Non-pigmented ciliary epithelial cell (primary cell): ENCODE results near the gene CASR.

Experiments used
- DNase-seq: peaks from one replicate; pipeline ENCODE4 v3.0.0-alpha.2; 2010; ENCODE audit warnings: low read depth

Gene CASR

DNA sequence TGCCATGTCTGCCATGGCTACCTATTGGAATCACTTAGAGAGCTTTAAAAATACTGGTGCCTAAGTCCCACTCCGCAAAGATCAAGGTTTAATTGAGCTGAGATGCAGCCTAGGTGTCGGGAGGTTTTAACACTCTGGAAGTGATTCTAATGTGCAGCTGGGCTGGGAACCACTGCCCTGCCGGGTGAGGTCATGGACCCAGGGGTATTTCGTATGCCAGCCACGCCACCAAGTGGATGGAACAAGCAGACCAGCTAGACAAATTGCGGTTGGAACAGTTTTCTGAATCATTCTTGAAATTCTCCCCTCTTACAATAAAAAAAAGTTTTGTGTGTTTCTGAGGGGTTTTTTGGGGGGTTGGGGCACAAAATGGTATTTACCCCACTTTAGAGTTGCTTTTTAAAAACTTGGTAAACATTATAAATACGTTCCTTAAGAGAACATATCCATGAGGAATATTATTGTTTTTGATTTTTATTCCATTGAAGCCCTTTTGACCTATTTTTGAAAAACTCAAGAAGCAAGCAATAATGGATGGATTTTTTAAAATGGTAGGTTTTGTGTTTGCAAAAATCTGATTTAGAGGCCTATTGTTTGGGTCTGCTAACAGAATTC, 75.4 kb downstream of the CASR start:
- DNase-seq, result no peak

- no peak for DNase-seq
Observed at GRCh38 chr3:122260206-122260605, 76.7 kb downstream of the CASR start.

DNA sequence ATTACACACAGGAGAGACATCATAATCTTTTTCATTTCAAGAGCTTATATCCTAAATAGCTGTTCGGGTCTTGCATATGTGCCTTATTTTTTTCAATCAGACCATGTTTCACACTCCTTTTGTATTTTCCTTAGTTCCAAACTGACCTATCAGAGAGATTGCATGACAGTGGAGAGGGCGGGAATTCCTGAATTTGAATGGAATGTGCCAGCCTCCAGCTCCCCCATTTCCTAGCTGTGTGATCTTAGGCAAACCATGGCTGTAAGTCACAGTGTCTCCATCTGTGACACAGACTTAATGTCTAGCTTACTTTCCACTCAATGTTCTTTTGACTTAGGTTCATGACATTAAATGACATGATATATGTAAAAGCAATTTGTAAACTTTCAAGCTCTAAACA, 79.6 kb downstream of the CASR start:
- no peak for DNase-seq

GRCh38 chr3:122263974-122264588, 80.6 kb downstream of the CASR start:
- DNase-seq, result no peak

GRCh38 chr3:122265957-122266356, 82.5 kb downstream of the CASR start:
- DNase-seq, result no peak

DNA sequence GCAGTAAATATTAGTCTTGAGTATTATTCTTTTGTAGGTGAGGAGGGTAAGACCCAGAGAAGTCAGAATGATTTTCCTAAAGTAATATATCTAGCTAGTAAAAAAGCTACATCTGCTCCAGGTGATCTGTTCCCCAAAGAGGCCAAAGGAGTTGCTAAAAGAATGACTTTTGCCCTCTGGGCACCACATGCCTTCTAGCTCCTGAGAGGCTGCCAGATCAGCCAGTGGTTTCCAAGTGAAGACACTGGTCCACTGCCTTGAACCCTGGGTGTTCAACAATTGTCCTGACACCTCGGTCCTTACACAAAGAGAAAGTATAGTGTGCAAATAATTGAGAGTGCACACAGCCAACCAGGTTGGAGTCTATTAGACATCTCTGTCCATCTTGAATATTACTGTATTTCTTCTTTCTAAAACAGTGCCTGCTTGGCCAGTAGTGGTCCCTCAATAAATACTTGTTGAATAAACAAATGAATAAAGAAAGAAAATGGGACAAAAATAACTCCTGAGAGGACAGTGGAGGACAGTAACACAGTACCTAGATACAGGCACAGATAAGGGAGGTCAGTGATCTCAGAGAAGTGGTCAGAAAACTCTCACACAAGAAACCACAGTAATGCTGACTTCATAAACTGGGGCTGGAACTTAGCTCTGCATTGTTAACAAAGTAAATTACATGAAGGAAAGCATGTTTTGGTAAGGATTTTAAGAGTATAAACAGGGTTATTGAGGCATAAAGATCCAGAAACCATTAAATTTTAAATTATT, 85.0 kb downstream of the CASR start:
- no peak for DNase-seq

- no peak for DNase-seq
Observed at GRCh38 chr3:122269045-122269444, 85.6 kb downstream of the CASR start.

GRCh38 chr3:122271246-122271898, 87.9 kb downstream of the CASR start:
- DNase-seq, result no peak

- DNase-seq, result no peak
Observed at GRCh38 chr3:122272879-122273278, 89.4 kb downstream of the CASR start.

- no peak for DNase-seq
Observed at GRCh38 chr3:122273498-122273897, 90.0 kb downstream of the CASR start.

DNA sequence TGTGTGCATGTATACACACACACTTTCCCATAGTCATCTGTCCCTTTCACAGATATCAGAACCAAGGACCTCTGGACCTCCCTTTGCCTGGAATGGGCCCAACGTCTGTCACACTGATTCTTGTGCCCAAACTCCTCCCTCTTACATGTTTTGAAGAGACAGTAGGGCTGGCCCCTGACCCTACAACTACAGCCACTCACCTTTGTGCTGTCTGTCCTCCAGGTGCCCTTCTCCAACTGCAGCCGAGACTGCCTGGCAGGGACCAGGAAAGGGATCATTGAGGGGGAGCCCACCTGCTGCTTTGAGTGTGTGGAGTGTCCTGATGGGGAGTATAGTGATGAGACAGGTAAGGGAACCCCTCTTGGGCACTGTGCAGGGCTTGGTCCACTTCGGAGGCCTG, 98.4 kb downstream of the CASR start:
- DNase-seq, result no peak

- no peak for DNase-seq
Observed at GRCh38 chr3:122283796-122284445, 100.5 kb downstream of the CASR start.

DNA sequence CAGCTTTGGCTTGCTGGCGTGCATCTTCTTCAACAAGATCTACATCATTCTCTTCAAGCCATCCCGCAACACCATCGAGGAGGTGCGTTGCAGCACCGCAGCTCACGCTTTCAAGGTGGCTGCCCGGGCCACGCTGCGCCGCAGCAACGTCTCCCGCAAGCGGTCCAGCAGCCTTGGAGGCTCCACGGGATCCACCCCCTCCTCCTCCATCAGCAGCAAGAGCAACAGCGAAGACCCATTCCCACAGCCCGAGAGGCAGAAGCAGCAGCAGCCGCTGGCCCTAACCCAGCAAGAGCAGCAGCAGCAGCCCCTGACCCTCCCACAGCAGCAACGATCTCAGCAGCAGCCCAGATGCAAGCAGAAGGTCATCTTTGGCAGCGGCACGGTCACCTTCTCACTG, 101.0 kb downstream of the CASR start:
- DNase-seq, result no peak

GRCh38 chr3:122294359-122294758, 110.9 kb downstream of the CASR start:
- DNase-seq, result no peak

GRCh38 chr3:122295266-122296062, 112.0 kb downstream of the CASR start:
- DNase-seq, result no peak

DNA sequence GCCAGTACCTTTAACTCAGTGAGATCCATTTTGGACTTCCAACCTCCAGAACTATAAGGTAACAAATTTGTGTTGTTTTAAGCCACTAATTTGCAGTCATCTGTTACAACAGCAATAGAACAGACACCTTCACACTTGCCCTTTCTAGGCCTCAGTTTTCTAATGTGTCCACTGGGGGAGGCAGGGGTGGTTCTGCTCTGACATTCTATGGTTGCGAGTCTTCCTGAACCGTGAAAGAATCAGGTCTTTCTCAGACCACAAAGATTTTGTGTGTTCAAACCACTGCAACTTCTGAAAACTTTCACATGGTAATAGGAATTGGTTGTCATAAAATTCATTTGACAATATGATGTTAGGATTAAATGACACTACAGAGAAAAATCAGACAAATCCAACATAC, 114.8 kb downstream of the CASR start:
- DNase-seq, result no peak

DNA sequence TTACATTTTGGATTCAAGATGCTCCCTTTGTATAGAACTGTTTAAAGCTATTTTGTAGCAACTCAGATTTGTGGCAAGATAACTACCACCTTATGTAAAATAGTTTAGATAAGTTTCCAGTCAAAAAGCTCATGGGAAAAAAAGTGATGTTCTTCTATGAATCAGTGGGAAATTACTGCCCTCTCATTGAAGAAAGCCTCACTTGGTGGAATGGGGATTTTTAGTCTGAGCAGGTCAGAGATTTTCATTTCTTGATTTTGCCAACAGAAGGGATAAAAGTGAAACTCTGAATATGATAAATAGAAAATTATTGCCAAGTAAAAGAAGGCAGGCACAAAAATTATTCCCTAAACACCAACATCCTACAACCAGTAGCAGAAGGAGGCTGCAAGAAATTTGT, 115.7 kb downstream of the CASR start:
- DNase-seq, result no peak

- DNase-seq, result no peak
Observed at GRCh38 chr3:122299872-122300460, 116.5 kb downstream of the CASR start.

- no peak for DNase-seq
Observed at GRCh38 chr3:122301063-122301462, 117.6 kb downstream of the CASR start.

GRCh38 chr3:122305818-122306621, 122.6 kb downstream of the CASR start:
- no peak for DNase-seq

GRCh38 chr3:122306622-122306953, 123.1 kb downstream of the CASR start:
- DNase-seq, result no peak
